ENCODE measurements around the gene TBL2.

- TF ChIP-seq SIN3A (IDR thresholded peaks at IDR 0.05; ENCODE audit: borderline replicate concordance, insufficient read depth, low read length): no peak
- TF ChIP-seq POLR2AphosphoS5 (IDR thresholded peaks at IDR 0.05; ENCODE audit: low read depth, low read length): 0 out of 2 replicates have a peak, but pooled peaks have one; percentile 61
- no peak for TF ChIP-seq TAF1 (IDR thresholded peaks at IDR 0.05; ENCODE audit: borderline replicate concordance, insufficient read depth, low read length)
- TF ChIP-seq REST (IDR thresholded peaks at IDR 0.05; ENCODE audit: insufficient read depth in 1 of 2, low read depth in 2 of 2, low read length in 2 of 2): no peak
- TF ChIP-seq FOXP2 (optimal IDR thresholded peaks at IDR 0.05; ENCODE audit: borderline replicate concordance, extremely low read depth, extremely low read length, insufficient read depth): no peak
Observed at GRCh38 chr7:73557108-73557396, 21.3 kb downstream of the TBL2 start.

Data from PFSK-1 (cell line).